Osteocyte (in vitro differentiated cells): ENCODE data around the gene ATP9A. TPM values are rescaled to one million over a fixed set of nuclear protein-coding genes. Genes with fewer than 3 reads are reported as not detected.

ENCODE experiments used
- DNase-seq: peaks from one replicate; pipeline ENCODE4 v3.0.0; 2021; ENCODE audit warnings: mixed read lengths; ENCODE audit not compliant: unreplicated experiment; ENCODE audit errors: extremely low spot score
- H3K27ac Mint-ChIP-seq: one replicate; pipeline ENCODE4 v1.8.0; 2021; ENCODE audit warnings: mild to moderate bottlenecking, mixed read lengths; ENCODE audit not compliant: unreplicated experiment
- H3K27me3 Mint-ChIP-seq: one replicate; pipeline ENCODE4 v1.8.0; 2021; ENCODE audit warnings: mixed read lengths; ENCODE audit not compliant: unreplicated experiment
- H3K36me3 Mint-ChIP-seq: one replicate; pipeline ENCODE4 v1.8.0; 2021; ENCODE audit warnings: mixed read lengths; ENCODE audit not compliant: unreplicated experiment
- H3K4me1 Mint-ChIP-seq: one replicate; pipeline ENCODE4 v1.8.0; 2021; ENCODE audit warnings: mixed read lengths; ENCODE audit not compliant: unreplicated experiment
- H3K4me3 Mint-ChIP-seq: one replicate; pipeline ENCODE4 v1.8.0; 2021; ENCODE audit warnings: mild to moderate bottlenecking, moderate library complexity, mixed read lengths; ENCODE audit not compliant: unreplicated experiment
- H3K9me3 Mint-ChIP-seq: one replicate; pipeline ENCODE4 v1.8.0; 2021; ENCODE audit warnings: mixed read lengths; ENCODE audit not compliant: unreplicated experiment
- total RNA-seq: library from RNA; stranded (reverse); gene quantifications from 2 replicates; pipeline ENCODE4 v1.2.1, GENCODE V29; 2021
- TF ChIP-seq, protein P1 (sequence below): fragments of 200-600 bp; sonication (generic); IDR thresholded peaks from 2 replicates; pipeline ENCODE4 v1.5.0; 2021; ENCODE audit warnings: antibody characterized with exemption, mild to moderate bottlenecking, moderate library complexity

The ATP9A gene
- total RNA-seq, 1 donor from 2014 or later, result 58.4 TPM

DNA sequence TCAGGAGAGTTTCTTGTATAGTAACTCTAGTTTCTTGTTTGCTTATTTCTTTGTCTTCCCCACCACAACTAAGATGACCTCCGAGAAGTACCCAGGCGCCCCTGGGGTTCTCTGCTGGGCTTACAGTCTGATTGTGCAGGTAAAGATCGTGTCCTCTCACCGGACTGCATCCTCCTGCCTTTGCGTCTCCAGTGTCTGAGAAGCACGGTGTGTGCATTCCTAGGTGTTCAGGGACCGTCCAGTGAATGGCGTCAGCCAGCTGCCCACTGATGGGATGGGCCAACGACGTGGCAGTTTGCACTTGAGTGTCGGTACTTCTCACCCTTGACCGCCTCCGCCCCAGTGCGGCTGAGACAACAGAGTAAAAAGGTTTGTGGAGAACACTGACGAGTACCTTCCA, 169.6 kb downstream of the ATP9A start:
- TF ChIP-seq, protein P1, sequence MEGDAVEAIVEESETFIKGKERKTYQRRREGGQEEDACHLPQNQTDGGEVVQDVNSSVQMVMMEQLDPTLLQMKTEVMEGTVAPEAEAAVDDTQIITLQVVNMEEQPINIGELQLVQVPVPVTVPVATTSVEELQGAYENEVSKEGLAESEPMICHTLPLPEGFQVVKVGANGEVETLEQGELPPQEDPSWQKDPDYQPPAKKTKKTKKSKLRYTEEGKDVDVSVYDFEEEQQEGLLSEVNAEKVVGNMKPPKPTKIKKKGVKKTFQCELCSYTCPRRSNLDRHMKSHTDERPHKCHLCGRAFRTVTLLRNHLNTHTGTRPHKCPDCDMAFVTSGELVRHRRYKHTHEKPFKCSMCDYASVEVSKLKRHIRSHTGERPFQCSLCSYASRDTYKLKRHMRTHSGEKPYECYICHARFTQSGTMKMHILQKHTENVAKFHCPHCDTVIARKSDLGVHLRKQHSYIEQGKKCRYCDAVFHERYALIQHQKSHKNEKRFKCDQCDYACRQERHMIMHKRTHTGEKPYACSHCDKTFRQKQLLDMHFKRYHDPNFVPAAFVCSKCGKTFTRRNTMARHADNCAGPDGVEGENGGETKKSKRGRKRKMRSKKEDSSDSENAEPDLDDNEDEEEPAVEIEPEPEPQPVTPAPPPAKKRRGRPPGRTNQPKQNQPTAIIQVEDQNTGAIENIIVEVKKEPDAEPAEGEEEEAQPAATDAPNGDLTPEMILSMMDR, result no peak
- Mint-ChIP-seq H3K27ac (no peak overlapping the region), H3K9me3 (no peaks in the 10 kb centered on the region)

DNA sequence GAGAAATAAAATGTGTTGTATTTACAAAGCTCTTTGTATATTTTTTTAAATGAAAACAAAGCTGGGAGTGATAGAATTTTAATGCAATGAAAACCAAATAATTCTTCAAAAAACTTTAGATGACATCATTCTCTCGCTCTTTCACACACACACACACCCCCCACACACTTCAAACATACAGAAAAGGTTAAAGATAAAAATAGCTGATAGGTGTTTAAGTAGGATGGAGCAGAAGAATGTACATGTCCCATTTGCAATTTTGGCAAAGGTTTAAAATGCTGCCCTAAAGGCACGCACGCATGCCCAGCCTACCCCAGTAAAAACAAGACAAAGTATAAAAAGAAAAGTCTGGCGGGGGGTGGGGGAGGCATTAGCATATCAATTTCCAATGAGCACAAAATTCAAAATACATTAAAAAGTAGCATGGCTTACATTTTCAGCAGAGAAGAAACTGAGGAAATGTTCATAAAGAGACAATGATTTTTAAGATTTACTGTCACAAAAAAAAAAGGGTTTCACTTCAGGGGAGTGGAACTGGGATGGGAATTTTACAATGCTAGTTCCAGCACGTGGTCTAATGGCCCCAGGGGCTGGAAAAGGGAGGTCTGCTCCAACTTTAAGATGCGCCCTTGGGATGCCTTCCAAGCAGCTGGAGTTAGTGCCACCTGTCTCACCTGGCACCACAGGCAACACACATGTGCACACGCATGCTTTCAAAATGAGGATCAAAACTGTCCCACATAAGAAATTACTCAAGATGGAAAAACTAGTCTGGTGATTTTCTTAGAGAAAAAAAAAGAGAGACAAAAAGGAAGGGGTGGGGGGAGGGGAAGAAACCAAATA, 170.6 kb downstream of the ATP9A start:
- TF ChIP-seq, protein P1, result no peak
- Mint-ChIP-seq H3K9me3 (no peaks in the 10 kb centered on the region), H3K27me3 (no peaks in the 10 kb centered on the region), H3K4me3 (no peak overlapping the region), H3K27ac (no peak overlapping the region), H3K4me1 (peaks cover 7% of the 10 kb centered on the region), H3K36me3 (peaks cover 40% of the 10 kb centered on the region)
- DNase-seq, result no peak

More for the DNA sequence above, 169.6 kb downstream of the ATP9A start:
- H3K4me3 Mint-ChIP-seq, result no peak overlapping the region
- DNase-seq, result no peak
- H3K36me3 Mint-ChIP-seq, result peaks cover 46% of the 10 kb centered on the region
- H3K4me1 Mint-ChIP-seq, result peaks cover 7% of the 10 kb centered on the region
- H3K27me3 Mint-ChIP-seq, result no peaks in the 10 kb centered on the region

DNA sequence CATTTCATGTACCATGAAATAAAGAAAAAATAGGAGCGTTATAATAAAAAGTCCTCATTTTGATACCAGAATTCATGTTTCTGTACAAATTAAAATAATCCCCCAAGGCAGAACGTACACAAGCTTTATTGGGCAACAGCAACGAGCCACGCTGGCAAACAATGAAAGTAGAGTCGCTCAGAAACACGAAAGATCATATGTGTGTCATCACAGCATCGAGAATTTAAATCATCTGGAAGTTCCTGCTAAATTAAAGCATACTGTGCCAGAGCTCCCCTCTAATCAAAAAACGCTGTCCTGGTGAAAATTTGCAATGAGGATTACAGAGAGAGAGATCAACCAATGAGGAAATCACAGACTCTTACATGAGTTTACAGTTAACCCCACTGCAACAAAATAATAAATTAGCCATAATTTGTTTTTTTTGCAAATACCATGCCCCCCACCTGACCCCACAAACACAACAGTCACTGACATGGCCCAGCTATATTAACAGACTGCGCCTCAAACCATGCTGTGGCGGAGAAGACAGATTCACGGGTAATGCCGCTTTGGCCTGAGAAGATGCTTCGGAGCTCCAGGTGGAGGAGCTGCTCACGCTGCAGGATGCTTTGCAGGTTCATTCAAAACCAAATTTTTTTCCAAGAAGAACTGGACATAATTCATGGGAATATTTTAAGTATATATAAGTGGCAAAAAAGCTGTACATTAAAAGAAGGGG, 171.4 kb downstream of the ATP9A start:
- no peak overlapping the region for H3K27ac Mint-ChIP-seq
- H3K4me1 Mint-ChIP-seq, result peaks cover 7% of the 10 kb centered on the region
- no peak overlapping the region for H3K4me3 Mint-ChIP-seq
- TF ChIP-seq, protein P1, result no peak
- no peak for DNase-seq
- H3K27me3 Mint-ChIP-seq, result no peaks in the 10 kb centered on the region
- peaks cover 40% of the 10 kb centered on the region for H3K36me3 Mint-ChIP-seq
- H3K9me3 Mint-ChIP-seq, result no peaks in the 10 kb centered on the region

DNA sequence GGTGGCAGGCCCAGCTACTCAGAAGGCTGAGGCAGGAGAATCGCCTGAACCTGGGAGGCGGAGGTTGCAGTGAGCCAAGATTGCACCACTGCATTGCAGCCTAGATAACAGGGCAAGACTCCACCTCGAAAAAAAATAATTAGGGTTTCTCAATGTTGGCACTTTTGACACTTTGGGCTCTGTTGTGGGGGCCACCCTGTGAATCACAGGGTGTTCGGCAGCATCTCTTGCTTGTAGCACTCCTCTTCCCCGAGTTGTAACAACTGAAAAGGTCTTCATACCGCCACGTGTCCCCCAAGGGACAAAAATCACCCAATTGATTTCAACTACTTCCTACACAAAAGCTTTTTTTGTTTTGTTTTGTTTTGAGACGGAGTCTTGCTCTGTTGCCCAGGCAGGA, 172.4 kb downstream of the ATP9A start:
- Mint-ChIP-seq H3K36me3 (peaks cover 33% of the 10 kb centered on the region), H3K4me1 (peaks cover 7% of the 10 kb centered on the region)
- DNase-seq, result no peak

More for the DNA sequence above, 172.4 kb downstream of the ATP9A start:
- no peaks in the 10 kb centered on the region for H3K27me3 Mint-ChIP-seq
- H3K9me3 Mint-ChIP-seq, result no peaks in the 10 kb centered on the region
- no peak overlapping the region for H3K4me3 Mint-ChIP-seq
- TF ChIP-seq, protein P1, result no peak
- no peak overlapping the region for H3K27ac Mint-ChIP-seq
